ENCODE data around the gene NRXN3. TPM values are rescaled to one million over a fixed set of nuclear protein-coding genes. Genes with fewer than 3 reads are reported as not detected.

The NRXN3 gene
- total RNA-seq, 2 donors from 2014 or later = not detected

GRCh38 chr14:79602045-79602444 lies 1431.9 kb downstream of the NRXN3 start:
- Mint-ChIP-seq H3K4me3 (no peak overlapping the region), H3K27ac (no peak overlapping the region), H3K36me3 (ENCODE audit: low read depth) (no peaks in the 10 kb centered on the region), H3K4me1 (no peaks in the 10 kb centered on the region), H3K27me3 (no peaks in the 10 kb centered on the region)
- DNase-seq (no peak), ATAC-seq (no peak)
- no peaks in the 10 kb centered on the region for H3K9me3 ChIP-seq (ENCODE audit: control insufficient read depth, low read length, poor library complexity, severe bottlenecking)

DNA sequence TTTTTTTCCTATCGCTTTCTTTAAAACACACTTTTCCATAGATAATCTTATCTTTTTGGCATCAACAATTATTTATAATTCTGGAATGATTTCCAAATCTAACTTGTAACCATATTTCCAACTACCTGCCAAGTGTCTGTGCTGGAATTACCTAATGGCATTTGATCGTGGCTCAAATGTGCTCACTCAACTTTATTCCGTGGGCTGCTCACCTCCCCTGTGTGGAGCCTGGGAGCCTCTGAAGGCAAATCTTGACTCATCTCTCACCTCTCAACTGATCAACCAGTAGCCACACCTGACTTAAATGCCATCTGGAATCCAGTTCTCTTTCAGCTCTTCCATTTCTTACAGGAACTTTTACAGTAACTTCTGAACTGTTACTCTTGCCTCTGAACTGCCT lies 1432.6 kb downstream of the NRXN3 start:
- Mint-ChIP-seq H3K4me3 (no peak overlapping the region), H3K27me3 (no peaks in the 10 kb centered on the region), H3K4me1 (no peaks in the 10 kb centered on the region), H3K36me3 (ENCODE audit: low read depth) (no peaks in the 10 kb centered on the region), H3K27ac (no peak overlapping the region)
- ATAC-seq = no peak
- DNase-seq = no peak
- H3K9me3 ChIP-seq (ENCODE audit: control insufficient read depth, low read length, poor library complexity, severe bottlenecking) = no peaks in the 10 kb centered on the region

GRCh38 chr14:79605849-79606248 lies 1435.7 kb downstream of the NRXN3 start:
- Mint-ChIP-seq H3K4me1 (no peaks in the 10 kb centered on the region), H3K4me3 (no peak overlapping the region), H3K27me3 (no peaks in the 10 kb centered on the region), H3K36me3 (ENCODE audit: low read depth) (no peaks in the 10 kb centered on the region), H3K27ac (no peak overlapping the region)
- ATAC-seq = no peak
- no peaks in the 10 kb centered on the region for H3K9me3 ChIP-seq (ENCODE audit: control insufficient read depth, low read length, poor library complexity, severe bottlenecking)
- DNase-seq = no peak

GRCh38 chr14:79608446-79608845 lies 1438.3 kb downstream of the NRXN3 start:
- no peak overlapping the region for H3K4me3 Mint-ChIP-seq
- no peaks in the 10 kb centered on the region for H3K9me3 ChIP-seq (ENCODE audit: control insufficient read depth, low read length, poor library complexity, severe bottlenecking)
- no peaks in the 10 kb centered on the region for H3K27me3 Mint-ChIP-seq
- no peak for ATAC-seq
- DNase-seq = no peak
- no peaks in the 10 kb centered on the region for H3K4me1 Mint-ChIP-seq
- no peaks in the 10 kb centered on the region for H3K36me3 Mint-ChIP-seq (ENCODE audit: low read depth)
- H3K27ac Mint-ChIP-seq = no peak overlapping the region

GRCh38 chr14:79613625-79614024 lies 1443.5 kb downstream of the NRXN3 start:
- Mint-ChIP-seq H3K36me3 (ENCODE audit: low read depth) (no peaks in the 10 kb centered on the region), H3K27ac (no peak overlapping the region), H3K4me3 (no peak overlapping the region), H3K4me1 (no peaks in the 10 kb centered on the region), H3K27me3 (no peaks in the 10 kb centered on the region)
- ATAC-seq (no peak), DNase-seq (no peak)
- H3K9me3 ChIP-seq (ENCODE audit: control insufficient read depth, low read length, poor library complexity, severe bottlenecking) = no peaks in the 10 kb centered on the region

GRCh38 chr14:79614448-79614847 lies 1444.3 kb downstream of the NRXN3 start:
- no peak overlapping the region for H3K27ac Mint-ChIP-seq
- H3K27me3 Mint-ChIP-seq = no peaks in the 10 kb centered on the region
- DNase-seq (no peak), ATAC-seq (no peak)
- no peaks in the 10 kb centered on the region for H3K9me3 ChIP-seq (ENCODE audit: control insufficient read depth, low read length, poor library complexity, severe bottlenecking)
- H3K36me3 Mint-ChIP-seq (ENCODE audit: low read depth) = no peaks in the 10 kb centered on the region
- no peaks in the 10 kb centered on the region for H3K4me1 Mint-ChIP-seq
- H3K4me3 Mint-ChIP-seq = no peak overlapping the region

DNA sequence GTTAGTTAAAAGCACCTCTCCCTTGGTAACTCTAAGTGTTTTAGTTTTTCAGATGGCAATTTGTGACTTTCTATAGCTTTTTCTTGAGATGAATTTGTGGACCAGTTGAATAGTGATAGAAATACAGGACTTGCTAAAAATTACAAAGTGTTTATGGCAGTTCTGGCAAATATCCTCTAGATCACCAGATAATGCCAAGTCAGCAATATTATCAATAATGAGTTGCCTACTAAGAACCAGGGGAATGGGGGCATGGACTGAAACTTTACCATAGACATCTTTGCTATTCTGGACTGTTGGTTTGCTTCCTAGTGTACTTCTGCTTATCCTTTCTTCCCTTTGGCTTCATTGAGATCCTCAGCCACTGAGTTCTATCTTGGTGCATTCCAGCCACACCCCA lies 1456.9 kb downstream of the NRXN3 start:
- H3K27me3 Mint-ChIP-seq = no peaks in the 10 kb centered on the region
- H3K36me3 Mint-ChIP-seq (ENCODE audit: low read depth) = no peaks in the 10 kb centered on the region
- no peak overlapping the region for H3K4me3 Mint-ChIP-seq
- no peak overlapping the region for H3K27ac Mint-ChIP-seq
- peaks cover 4% of the 10 kb centered on the region for H3K9me3 ChIP-seq (ENCODE audit: control insufficient read depth, low read length, poor library complexity, severe bottlenecking)
- ATAC-seq = no peak
- DNase-seq = no peak
- H3K4me1 Mint-ChIP-seq = no peaks in the 10 kb centered on the region

DNA sequence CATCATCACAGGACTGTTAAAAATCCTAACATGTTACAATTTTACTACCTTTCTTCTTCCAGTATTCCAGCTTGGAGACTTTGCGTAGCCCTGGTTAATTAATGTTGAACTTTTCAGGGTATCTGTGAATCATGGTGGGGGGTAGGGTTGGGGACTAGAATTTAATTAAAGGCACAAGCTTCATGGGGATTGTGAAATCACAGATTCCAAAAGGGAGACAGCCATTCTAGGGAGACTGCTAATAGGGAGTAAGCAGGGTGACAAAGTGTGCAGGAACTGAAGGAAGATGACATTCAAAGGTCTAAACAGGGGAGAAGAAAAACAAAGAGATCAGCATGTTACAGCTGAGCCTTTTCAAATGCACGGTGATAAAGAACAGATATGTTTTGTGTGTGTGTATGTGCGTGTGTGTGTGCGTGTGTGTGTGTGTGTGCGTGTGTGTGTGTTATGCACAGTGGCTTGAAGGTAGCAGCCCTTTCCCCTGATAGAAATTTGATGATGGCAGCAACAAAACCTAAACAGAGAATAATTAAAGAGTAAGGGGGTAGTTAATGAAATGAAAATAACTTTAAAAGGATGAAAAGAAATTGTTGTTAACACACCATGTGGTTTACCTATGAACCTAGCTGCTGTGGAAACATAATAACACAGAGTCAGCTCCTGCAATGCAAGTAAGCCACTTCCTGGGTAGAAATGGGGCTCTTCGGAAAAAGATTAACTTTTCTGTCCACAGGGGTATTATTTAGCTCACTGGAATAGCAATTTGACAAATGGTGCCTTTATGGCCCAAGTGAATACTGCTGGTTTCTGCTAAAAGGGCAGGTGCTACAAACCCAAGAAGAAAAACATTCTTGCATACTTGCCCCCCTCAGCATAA lies 1459.5 kb downstream of the NRXN3 start:
- no peaks in the 10 kb centered on the region for H3K36me3 Mint-ChIP-seq (ENCODE audit: low read depth)

DNA sequence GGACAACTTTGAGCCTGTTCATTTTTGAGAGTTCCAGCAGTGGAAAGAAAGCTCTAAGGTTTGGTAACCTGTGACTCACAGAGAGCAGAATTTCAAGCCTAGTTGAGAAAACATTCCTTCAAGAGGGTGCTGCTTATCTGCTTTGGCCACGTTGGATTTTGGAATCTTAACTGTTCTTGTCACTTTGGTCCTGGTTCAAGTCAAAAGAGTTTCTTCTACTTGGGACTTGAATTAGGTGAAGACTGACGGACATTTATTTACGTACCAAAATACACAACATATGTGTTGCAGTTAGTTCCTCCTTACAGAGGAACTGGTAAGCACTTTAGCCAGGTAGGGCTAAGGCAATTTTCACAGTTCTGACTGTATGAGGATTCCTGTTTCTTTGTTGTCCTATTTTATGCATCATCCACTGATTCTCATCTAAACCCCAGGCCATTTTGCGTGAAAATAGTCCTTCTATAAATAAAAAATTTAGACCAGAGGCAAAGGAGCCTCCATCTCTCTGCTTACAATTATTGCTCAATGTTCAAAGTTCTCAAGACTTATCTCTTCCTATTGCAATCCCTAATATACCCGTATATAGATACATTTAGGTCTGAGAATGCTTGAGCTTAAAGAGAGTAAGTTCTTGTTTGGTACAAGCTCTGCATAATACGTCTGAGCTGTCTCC lies 1460.3 kb downstream of the NRXN3 start:
- Mint-ChIP-seq H3K4me1 (no peaks in the 10 kb centered on the region), H3K36me3 (ENCODE audit: low read depth) (no peaks in the 10 kb centered on the region), H3K27me3 (no peaks in the 10 kb centered on the region), H3K27ac (no peak overlapping the region), H3K4me3 (no peak overlapping the region)
- DNase-seq (no peak), ATAC-seq (no peak)
- H3K9me3 ChIP-seq (ENCODE audit: control insufficient read depth, low read length, poor library complexity, severe bottlenecking) = no peaks in the 10 kb centered on the region

More for the DNA sequence above, 1459.5 kb downstream of the NRXN3 start:
- ATAC-seq = no peak
- no peak overlapping the region for H3K4me3 Mint-ChIP-seq
- H3K27ac Mint-ChIP-seq = no peak overlapping the region
- H3K27me3 Mint-ChIP-seq = no peaks in the 10 kb centered on the region
- DNase-seq = no peak
- peaks cover 3% of the 10 kb centered on the region for H3K9me3 ChIP-seq (ENCODE audit: control insufficient read depth, low read length, poor library complexity, severe bottlenecking)
- H3K4me1 Mint-ChIP-seq = no peaks in the 10 kb centered on the region

- H3K36me3 Mint-ChIP-seq (ENCODE audit: low read depth) = no peaks in the 10 kb centered on the region
- H3K27me3 Mint-ChIP-seq = no peaks in the 10 kb centered on the region
- DNase-seq (no peak), ATAC-seq (no peak)
- H3K4me3 Mint-ChIP-seq = no peak overlapping the region
- H3K9me3 ChIP-seq (ENCODE audit: control insufficient read depth, low read length, poor library complexity, severe bottlenecking) = no peaks in the 10 kb centered on the region
- no peaks in the 10 kb centered on the region for H3K4me1 Mint-ChIP-seq
- no peak overlapping the region for H3K27ac Mint-ChIP-seq
Measured at GRCh38 chr14:79631276-79631675, 1461.1 kb downstream of the NRXN3 start.

GRCh38 chr14:79638672-79639266 lies 1468.6 kb downstream of the NRXN3 start:
- Mint-ChIP-seq H3K27ac (no peak overlapping the region), H3K27me3 (no peaks in the 10 kb centered on the region), H3K36me3 (ENCODE audit: low read depth) (no peaks in the 10 kb centered on the region), H3K4me1 (no peaks in the 10 kb centered on the region), H3K4me3 (no peak overlapping the region)
- ATAC-seq (no peak), DNase-seq (no peak)
- no peaks in the 10 kb centered on the region for H3K9me3 ChIP-seq (ENCODE audit: control insufficient read depth, low read length, poor library complexity, severe bottlenecking)

GRCh38 chr14:79639613-79640012 lies 1469.4 kb downstream of the NRXN3 start:
- Mint-ChIP-seq H3K27ac (no peak overlapping the region), H3K36me3 (ENCODE audit: low read depth) (no peaks in the 10 kb centered on the region), H3K4me3 (no peak overlapping the region), H3K27me3 (no peaks in the 10 kb centered on the region), H3K4me1 (no peaks in the 10 kb centered on the region)
- no peak for DNase-seq
- H3K9me3 ChIP-seq (ENCODE audit: control insufficient read depth, low read length, poor library complexity, severe bottlenecking) = no peaks in the 10 kb centered on the region
- ATAC-seq = no peak

GRCh38 chr14:79641371-79641770 lies 1471.2 kb downstream of the NRXN3 start:
- H3K27ac Mint-ChIP-seq = no peak overlapping the region

More at GRCh38 chr14:79641371-79641770, 1471.2 kb downstream of the NRXN3 start:
- H3K36me3 Mint-ChIP-seq (ENCODE audit: low read depth) = no peaks in the 10 kb centered on the region
- no peak for DNase-seq
- H3K9me3 ChIP-seq (ENCODE audit: control insufficient read depth, low read length, poor library complexity, severe bottlenecking) = no peaks in the 10 kb centered on the region
- no peaks in the 10 kb centered on the region for H3K27me3 Mint-ChIP-seq
- no peaks in the 10 kb centered on the region for H3K4me1 Mint-ChIP-seq
- ATAC-seq = no peak
- no peak overlapping the region for H3K4me3 Mint-ChIP-seq
